H1 (cell line): ENCODE results near the gene NFIA.

ENCODE experiments used
- ATF3 ChIP-seq: IDR thresholded peaks from 2 replicates; pipeline ENCODE4 v1.6.1; 2011; ENCODE audit warnings: low read depth, mild to moderate bottlenecking, low read length; ENCODE audit not compliant: insufficient read depth
- CTCF ChIP-seq, 3 experiments: IDR thresholded peaks; 1 replicate in 2 of 3; 2 replicates in 1 of 3; pipeline versions ENCODE4 v1.5.1 to v1.6.1; 2011; ENCODE audit warnings: low read length in 3 of 3, mild to moderate bottlenecking in 3 of 3, inconsistent platforms in 2 of 3, low read depth in 1 of 3, moderate library complexity in 1 of 3; ENCODE audit not compliant: insufficient read depth in 1 of 3; ENCODE audit errors: control extremely low read depth in 1 of 3
- EP300 ChIP-seq, 2 experiments: IDR thresholded peaks; 1 replicate in 1 of 2; 2 replicates in 1 of 2; pipeline ENCODE4 v1.6.1; 2011 to 2012; ENCODE audit warnings: low read depth in 2 of 2, low read length in 2 of 2, mild to moderate bottlenecking in 2 of 2, borderline replicate concordance in 1 of 2, inconsistent platforms in 1 of 2, moderate library complexity in 1 of 2
- JUND ChIP-seq: IDR thresholded peaks from 2 replicates; pipeline ENCODE4 v1.6.1; 2011; ENCODE audit warnings: mild to moderate bottlenecking, improper control_type of control experiment, low read length
- MAFK ChIP-seq: IDR thresholded peaks from 2 replicates; pipeline ENCODE4 v1.6.1; 2012; ENCODE audit warnings: low read depth, mild to moderate bottlenecking, improper control_type of control experiment, low read length
- MAX ChIP-seq: IDR thresholded peaks from 2 replicates; pipeline ENCODE4 v1.6.1; 2012; ENCODE audit warnings: inconsistent platforms
- SIN3A ChIP-seq, 2 experiments: IDR thresholded peaks in 1 of 2; conservative IDR thresholded peaks in 1 of 2; 2 replicates each; pipeline ENCODE4 v1.6.1; 2011 to 2012; ENCODE audit warnings: low read length in 2 of 2, improper control_type of control experiment in 1 of 2, low read depth in 1 of 2, mild to moderate bottlenecking in 1 of 2
- SRF ChIP-seq: IDR thresholded peaks from 2 replicates; pipeline ENCODE4 v1.6.1; 2011; ENCODE audit warnings: mild to moderate bottlenecking, low read depth, low read length, moderate library complexity
- TAF1 ChIP-seq: IDR thresholded peaks from 2 replicates; pipeline ENCODE4 v1.6.1; 2011; ENCODE audit warnings: mild to moderate bottlenecking, low read depth, low read length
- TAF7 ChIP-seq: optimal IDR thresholded peaks from 2 replicates; pipeline ENCODE3; 2011; ENCODE audit warnings: low read depth, mild to moderate bottlenecking, inconsistent platforms, low read length, moderate library complexity, borderline replicate concordance
- TBP ChIP-seq: IDR thresholded peaks from 2 replicates; pipeline ENCODE4 v1.6.1; 2011; ENCODE audit warnings: low read depth, low read length, improper control_type of control experiment
- TEAD4 ChIP-seq: IDR thresholded peaks from 2 replicates; pipeline ENCODE4 v1.6.1; 2012; ENCODE audit warnings: low read depth, low read length, inconsistent platforms, mixed read lengths
- YY1 ChIP-seq: IDR thresholded peaks from 2 replicates; pipeline ENCODE4 v1.6.1; 2011; ENCODE audit warnings: low read depth, mild to moderate bottlenecking, low read length

- TF ChIP-seq EP300 (IDR thresholded peaks at IDR 0.05; ENCODE audit: borderline replicate concordance in 1 of 2, low read depth in 2 of 2, low read length in 2 of 2) (no peak), CTCF (IDR thresholded peaks at IDR 0.05; ENCODE audit: control extremely low read depth in 1 of 3, insufficient read depth in 1 of 3, low read depth in 1 of 3, low read length in 3 of 3) (no peak), MAX (no peak), JUND (no peak), TAF7 (no peak), TAF1 (no peak), SRF (no peak), YY1 (no peak), SIN3A (conservative IDR thresholded peaks at IDR 0.05 in 1 of 2, IDR thresholded peaks at IDR 0.05 in 1 of 2; ENCODE audit: low read depth in 1 of 2, low read length in 2 of 2) (no peak), TBP (no peak), TEAD4 (no peak), ATF3 (no peak), MAFK (no peak)
Observed at GRCh38 chr1:61097317-61097716, 15.0 kb downstream of the NFIA start.
